HG03280 (cell line): ENCODE data around the gene NADK.
"Not testable (repeated sequence)": the region's sequence is repeated elsewhere in the genome, so short reads cannot be mapped to it uniquely, and the experiment has no call there.

Experiments used
- ATAC-seq: cut with Tn5 transposase; IDR thresholded peaks from one replicate; pipeline ENCODE4 v1.9.1; 2021; ENCODE audit warnings: mild to moderate bottlenecking, moderate library complexity; ENCODE audit not compliant: unreplicated experiment

Gene NADK

DNA sequence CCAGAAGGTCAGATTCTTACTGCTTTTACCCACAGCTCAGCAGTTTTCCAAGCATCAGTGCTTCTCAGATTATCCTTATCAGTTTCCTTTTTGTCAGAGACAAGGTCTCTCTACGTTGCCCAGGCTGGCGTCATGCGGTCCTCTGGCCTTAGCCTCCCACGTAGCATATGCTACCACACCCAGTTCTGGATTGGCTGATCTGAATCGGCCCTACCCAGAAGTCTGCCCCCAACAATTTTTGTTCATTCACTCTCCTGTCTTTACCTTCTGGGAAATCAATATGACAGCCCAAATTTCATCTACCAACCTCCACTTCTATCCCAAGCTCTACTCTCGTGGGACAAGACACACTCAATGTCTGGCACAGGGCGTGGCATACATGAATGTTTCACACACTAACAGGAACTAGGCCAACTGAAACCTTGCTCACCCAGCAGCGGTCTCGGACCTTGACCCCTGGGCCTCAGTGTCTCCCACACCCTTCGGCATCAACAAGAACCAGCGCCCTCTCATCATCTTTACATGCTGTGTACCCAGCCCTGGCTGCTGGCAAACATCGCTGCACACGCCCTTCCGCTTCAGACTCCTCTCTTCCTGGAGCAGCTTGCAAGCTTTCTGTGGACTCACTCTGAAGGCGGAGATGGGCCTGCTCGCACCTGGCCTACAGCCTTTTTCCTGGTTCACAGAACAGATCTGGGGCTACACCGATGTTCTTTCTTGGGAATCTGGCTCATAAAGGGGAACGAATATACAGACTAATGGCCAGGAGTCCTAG is 63.0 kb downstream of the NADK start:
- not testable (repeated sequence) for ATAC-seq

DNA sequence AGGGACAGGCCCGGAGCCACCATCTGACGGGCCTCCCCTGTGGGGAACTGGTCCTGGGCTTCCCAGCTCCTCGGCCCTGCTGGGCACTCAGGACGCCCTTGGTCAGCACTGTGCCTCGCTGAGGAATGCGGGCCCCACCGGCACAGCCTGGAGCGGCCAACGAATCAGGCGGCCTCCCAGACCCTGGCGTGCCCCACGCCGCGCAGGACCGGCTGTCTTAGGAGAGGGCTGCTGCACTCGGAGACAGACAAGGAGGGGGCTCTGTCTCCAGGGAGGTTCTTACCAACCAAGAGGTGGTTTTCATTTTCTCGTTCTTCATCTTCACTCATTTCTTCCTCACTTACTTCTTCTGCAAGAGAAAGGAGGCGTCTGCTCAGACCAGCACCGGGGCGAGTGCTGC is 70.4 kb downstream of the NADK start:
- ATAC-seq: not testable (repeated sequence)

DNA sequence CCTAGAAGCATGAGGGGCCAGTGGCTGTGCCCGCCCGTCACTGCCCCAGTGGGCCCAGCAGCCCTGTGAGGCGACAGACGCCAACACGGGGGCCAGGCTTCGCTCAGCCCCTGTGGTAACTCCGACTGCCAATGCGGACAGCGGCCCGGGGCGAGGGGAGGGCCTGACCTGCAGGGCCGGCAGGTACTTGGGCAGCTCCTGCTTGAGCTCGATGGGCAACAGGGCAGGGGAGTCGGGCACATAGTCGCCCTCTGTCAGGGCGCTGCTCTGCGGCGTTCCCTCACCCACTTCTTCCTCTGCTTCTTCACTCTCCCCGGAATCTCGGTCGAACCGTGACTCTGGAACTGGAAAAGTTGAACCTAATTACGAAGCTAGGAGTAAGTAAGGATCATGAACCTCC is 71.0 kb downstream of the NADK start:
- not testable (repeated sequence) for ATAC-seq

GRCh38 chr1:1705623-1706022 is 72.6 kb downstream of the NADK start:
- not testable (repeated sequence) for ATAC-seq

GRCh38 chr1:1704284-1704957 is 73.8 kb downstream of the NADK start:
- ATAC-seq: not testable (repeated sequence)

DNA sequence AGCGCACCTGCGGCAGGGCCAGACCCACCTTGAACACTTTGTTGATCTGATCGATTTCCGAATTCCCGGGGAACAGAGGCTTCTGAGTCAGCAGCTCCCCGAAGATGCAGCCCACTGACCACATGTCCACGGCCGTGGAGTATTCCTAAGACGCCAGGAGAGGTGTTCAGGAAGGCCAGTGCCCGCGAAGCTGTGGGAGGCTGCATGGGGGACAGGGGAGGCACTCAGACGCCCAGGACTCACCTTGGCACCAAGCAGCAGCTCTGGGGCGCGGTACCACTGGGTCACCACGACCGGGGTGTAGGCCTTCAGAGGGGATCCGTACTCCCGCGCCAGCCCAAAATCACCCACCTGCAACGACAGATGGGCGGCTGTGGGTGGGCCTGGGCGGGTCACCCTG is 74.5 kb downstream of the NADK start:
- ATAC-seq: no peak

DNA sequence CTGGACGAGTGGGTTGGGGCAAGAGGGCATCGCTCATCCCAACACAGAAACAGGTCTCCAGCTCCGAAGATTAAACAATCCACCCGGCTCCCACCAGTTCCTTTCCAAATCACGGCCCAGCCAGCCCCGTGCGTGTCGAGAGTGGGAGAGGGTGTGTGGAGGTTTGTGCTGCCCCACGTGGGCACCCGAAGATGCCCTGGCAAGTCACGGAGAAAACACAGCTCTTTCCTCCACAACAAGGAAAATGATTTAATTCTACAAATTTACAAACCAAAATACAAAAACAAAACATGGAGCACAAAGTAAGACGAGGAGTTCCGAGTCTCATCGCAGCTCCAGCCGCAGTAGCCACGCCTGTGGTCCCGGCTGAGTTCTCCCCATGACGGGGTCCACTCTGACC is 75.8 kb downstream of the NADK start:
- ATAC-seq: not testable (repeated sequence)
